Suprapubic skin (tissue), 4 donors: Measurements from ENCODE around the gene PIGV.

Experiments
- POLR2A ChIP-seq, 2 donors: fragments of 450-650 bp; IDR thresholded peaks; one replicate each; pipeline ENCODE4 v1.6.1; 2017; ENCODE audit warnings: antibody characterized with exemption in 2 of 2, mild to moderate bottlenecking in 2 of 2, moderate library complexity in 2 of 2
- POLR2AphosphoS5 ChIP-seq, 3 donors: sonication (generic); formaldehyde crosslinking; IDR thresholded peaks; one replicate each; pipeline ENCODE4 v1.6.1; 2017; ENCODE audit warnings: antibody characterized with exemption in 3 of 3
- TF ChIP-seq, protein P1 (sequence below), 2 donors: fragments of 200-600 bp in 1 of 2; fragments of 450-650 bp in 1 of 2; sonication (generic) in 1 of 2; IDR thresholded peaks; one replicate each; pipeline ENCODE4 v1.5.1; 2016 to 2019; ENCODE audit warnings: antibody characterized with exemption in 2 of 2, mild to moderate bottlenecking in 1 of 2, moderate library complexity in 1 of 2

DNA sequence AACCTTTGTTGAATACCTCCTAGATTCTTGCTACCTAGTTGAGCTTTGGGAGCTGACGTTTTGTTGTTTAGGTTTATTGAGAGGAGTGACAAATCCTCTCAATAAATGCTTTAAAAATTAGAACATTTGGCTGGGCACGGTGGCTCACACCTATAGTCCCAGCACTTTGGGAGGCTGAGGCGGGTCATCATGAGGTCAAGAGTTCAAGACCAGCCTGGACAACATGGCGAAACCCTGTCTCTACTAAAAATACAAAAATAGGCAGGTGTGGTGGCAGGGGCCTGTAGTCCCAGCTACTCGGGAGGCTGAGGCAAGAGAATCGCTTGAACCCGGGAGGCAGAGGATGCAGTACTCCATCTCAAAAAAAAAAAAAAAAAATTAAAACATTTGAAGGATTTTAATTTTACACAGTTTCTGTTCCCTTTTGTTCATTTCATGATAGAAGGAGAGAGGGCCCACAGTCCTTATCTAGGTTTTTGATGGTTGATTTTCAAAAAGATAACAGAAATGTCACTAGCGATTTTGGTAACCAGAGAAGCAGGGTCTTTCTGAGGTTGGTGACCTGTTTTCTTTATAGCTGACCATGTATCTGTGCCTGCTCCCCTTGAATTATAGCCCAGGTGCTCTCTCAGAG lies 44.2 kb upstream of the PIGV start:
- TF ChIP-seq, protein P1, sequence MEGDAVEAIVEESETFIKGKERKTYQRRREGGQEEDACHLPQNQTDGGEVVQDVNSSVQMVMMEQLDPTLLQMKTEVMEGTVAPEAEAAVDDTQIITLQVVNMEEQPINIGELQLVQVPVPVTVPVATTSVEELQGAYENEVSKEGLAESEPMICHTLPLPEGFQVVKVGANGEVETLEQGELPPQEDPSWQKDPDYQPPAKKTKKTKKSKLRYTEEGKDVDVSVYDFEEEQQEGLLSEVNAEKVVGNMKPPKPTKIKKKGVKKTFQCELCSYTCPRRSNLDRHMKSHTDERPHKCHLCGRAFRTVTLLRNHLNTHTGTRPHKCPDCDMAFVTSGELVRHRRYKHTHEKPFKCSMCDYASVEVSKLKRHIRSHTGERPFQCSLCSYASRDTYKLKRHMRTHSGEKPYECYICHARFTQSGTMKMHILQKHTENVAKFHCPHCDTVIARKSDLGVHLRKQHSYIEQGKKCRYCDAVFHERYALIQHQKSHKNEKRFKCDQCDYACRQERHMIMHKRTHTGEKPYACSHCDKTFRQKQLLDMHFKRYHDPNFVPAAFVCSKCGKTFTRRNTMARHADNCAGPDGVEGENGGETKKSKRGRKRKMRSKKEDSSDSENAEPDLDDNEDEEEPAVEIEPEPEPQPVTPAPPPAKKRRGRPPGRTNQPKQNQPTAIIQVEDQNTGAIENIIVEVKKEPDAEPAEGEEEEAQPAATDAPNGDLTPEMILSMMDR (IDR thresholded peaks at IDR 0.05), result no peak
- TF ChIP-seq POLR2A (IDR thresholded peaks at IDR 0.05) (no peak), POLR2AphosphoS5 (IDR thresholded peaks at IDR 0.05) (no peak)
